HepG2 (cell line): ENCODE measurements around the gene CGNL1. TPM values are rescaled to one million over a fixed set of nuclear protein-coding genes. Genes with fewer than 3 reads are reported as not detected.
A peak's percentile ranks its signal among the peaks of the same experiment; 100 is the strongest.

Source experiments
- ATAD3A ChIP-seq: sonication (generic); formaldehyde crosslinking; IDR thresholded peaks from 2 replicates; pipeline ENCODE4 v1.4.0; 2020; ENCODE audit warnings: missing genetic modification reagents
- BRD4 ChIP-seq: sonication (generic); formaldehyde crosslinking; IDR thresholded peaks from 2 replicates; pipeline ENCODE4 v1.4.0; 2020; ENCODE audit warnings: missing genetic modification reagents
- EHMT2 ChIP-seq: fragments of 200-600 bp; sonication (generic); IDR thresholded peaks from 2 replicates; pipeline ENCODE4 v1.7.0; 2017; ENCODE audit warnings: antibody characterized with exemption, low read depth, low read length, borderline replicate concordance
- ERF ChIP-seq: IDR thresholded peaks from 2 replicates; pipeline ENCODE4 v1.6.1; 2018; ENCODE audit warnings: missing biosample characterization, missing genetic modification reagents
- GFI1 ChIP-seq: sonication (generic); formaldehyde crosslinking; IDR thresholded peaks from 2 replicates; pipeline ENCODE4 v1.5.0; 2020; ENCODE audit warnings: missing genetic modification reagents, mild to moderate bottlenecking, borderline replicate concordance
- HDAC2 ChIP-seq: sonication (generic); formaldehyde crosslinking; IDR thresholded peaks from 2 replicates; pipeline ENCODE4 v1.4.0; 2020; ENCODE audit warnings: missing genetic modification reagents
- HDAC6 ChIP-seq: fragments of 200-600 bp; sonication (generic); IDR thresholded peaks from 2 replicates; pipeline ENCODE4 v1.7.0; 2017; ENCODE audit warnings: mild to moderate bottlenecking, antibody characterized with exemption, low read length, low read depth
- HIVEP1 ChIP-seq: sonication (generic); formaldehyde crosslinking; IDR thresholded peaks from 2 replicates; pipeline ENCODE4 v1.4.0; 2020; ENCODE audit warnings: mild to moderate bottlenecking, missing genetic modification reagents
- JUNB ChIP-seq: sonication (generic); formaldehyde crosslinking; IDR thresholded peaks from 2 replicates; pipeline ENCODE4 v1.8.0; 2022; ENCODE audit warnings: missing genetic modification reagents, mild to moderate bottlenecking, borderline replicate concordance
- NFYB ChIP-seq: sonication (generic); formaldehyde crosslinking; IDR thresholded peaks from 2 replicates; pipeline ENCODE4 v1.4.0; 2020; ENCODE audit warnings: missing genetic modification reagents
- RXRA ChIP-seq: sonication (generic); formaldehyde crosslinking; IDR thresholded peaks from 2 replicates; pipeline ENCODE4 v1.5.1; 2020; ENCODE audit warnings: missing genetic modification reagents
- TBX2 ChIP-seq: sonication (generic); formaldehyde crosslinking; IDR thresholded peaks from 2 replicates; pipeline ENCODE4 v1.5.0; 2020; ENCODE audit warnings: missing genetic modification reagents, mild to moderate bottlenecking, borderline replicate concordance
- TOPORS ChIP-seq: sonication (generic); formaldehyde crosslinking; IDR thresholded peaks from 2 replicates; pipeline ENCODE4 v1.8.0; 2023; ENCODE audit warnings: mild to moderate bottlenecking, missing genetic modification reagents
- ZFP90 ChIP-seq: sonication (generic); formaldehyde crosslinking; IDR thresholded peaks from 2 replicates; pipeline ENCODE4 v1.8.0; 2022; ENCODE audit warnings: missing genetic modification reagents, mild to moderate bottlenecking, inconsistent platforms, borderline replicate concordance
- ZNF331 ChIP-seq: sonication (generic); formaldehyde crosslinking; IDR thresholded peaks from 2 replicates; pipeline ENCODE4 v1.4.0; 2020; ENCODE audit warnings: missing genetic modification reagents
- ZNF605 ChIP-seq: sonication (generic); formaldehyde crosslinking; IDR thresholded peaks from 2 replicates; pipeline ENCODE4 v1.8.0; 2022; ENCODE audit warnings: mild to moderate bottlenecking, missing genetic modification reagents
- ZNF607 ChIP-seq: sonication (generic); formaldehyde crosslinking; IDR thresholded peaks from 2 replicates; pipeline ENCODE4 v1.5.1; 2020; ENCODE audit warnings: missing genetic modification reagents, mild to moderate bottlenecking, borderline replicate concordance
- polyA plus RNA-seq, 8 experiments: library from polyadenylated mRNA; depleted of rRNA in 3 of 8; stranded (reverse) in 7 of 8; unstranded in 1 of 8; fragments of >200 nt; fragmentation: Illumina TruSeq in 4 of 8; extraction: Trizol in 4 of 8; gene quantifications; 2 replicates each; pipeline versions ENCODE4 v1.2.1 to v1.2.3, GENCODE V29; 2011 to 2016; ENCODE audit warnings: low read depth in 4 of 8, missing spikeins in 1 of 8, mixed read lengths in 1 of 8; ENCODE audit not compliant: insufficient read depth in 1 of 8
- total RNA-seq, 5 experiments: library from RNA; depleted of rRNA; stranded (reverse); fragments of >200 nt; fragmentation: Illumina TruSeq; extraction: Trizol; gene quantifications; 2 replicates each; pipeline ENCODE4 v1.2.3, GENCODE V29; 2016; ENCODE audit warnings: low read depth in 1 of 5
- TF ChIP-seq, protein P1 (sequence below): sonication (generic); formaldehyde crosslinking; conservative IDR thresholded peaks from 2 replicates; pipeline ENCODE4 v1.8.0; 2022; ENCODE audit warnings: mild to moderate bottlenecking, moderate library complexity, missing genetic modification reagents
- TF ChIP-seq, protein P2 (sequence below): sonication (generic); formaldehyde crosslinking; IDR thresholded peaks from 2 replicates; pipeline ENCODE4 v1.5.0; 2020; ENCODE audit warnings: mild to moderate bottlenecking, low read depth, missing genetic modification reagents, borderline replicate concordance
- TF ChIP-seq, protein P3 (sequence below): sonication (generic); formaldehyde crosslinking; IDR thresholded peaks from 2 replicates; pipeline ENCODE4 v1.4.0; 2020; ENCODE audit warnings: low read depth, missing genetic modification reagents
- TF ChIP-seq, protein P4 (sequence below): sonication (generic); formaldehyde crosslinking; IDR thresholded peaks from 2 replicates; pipeline ENCODE4 v1.4.0; 2020; ENCODE audit warnings: missing genetic modification reagents, borderline replicate concordance

Gene CGNL1
- total and polyA plus RNA-seq, 2 of the 13 experiments (the other 11 are each of a cell fraction or from before 2014, with no cell fraction given): 5.6 to 15.6 TPM

DNA sequence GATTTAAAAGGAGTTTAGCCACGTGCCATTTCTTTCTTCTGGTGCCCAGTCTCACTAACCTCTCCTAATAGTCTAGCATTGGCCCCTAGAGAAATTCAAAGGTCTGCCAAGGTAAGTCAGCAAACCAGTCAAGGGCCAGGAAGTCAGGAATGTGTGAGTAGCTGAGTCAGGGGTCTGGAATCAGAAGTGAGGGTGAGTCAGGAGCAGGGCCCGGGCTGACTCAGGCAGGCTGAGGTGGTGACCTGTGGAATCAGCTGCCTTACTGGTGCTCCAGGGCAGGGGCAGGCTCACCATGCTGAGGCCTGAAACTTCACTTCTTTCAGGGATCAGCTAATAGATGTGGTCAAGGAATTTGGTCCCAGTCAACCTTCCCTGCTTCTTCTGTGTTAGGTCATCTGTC lies 109.6 kb downstream of the CGNL1 start (continued):
- no peak for TF ChIP-seq ZFP90
- no peak for TF ChIP-seq EHMT2
- no peak for TF ChIP-seq BRD4 (CRISPR knock-in tag)
- no peak for TF ChIP-seq HIVEP1 (CRISPR knock-in tag)
- TF ChIP-seq, protein P1, sequence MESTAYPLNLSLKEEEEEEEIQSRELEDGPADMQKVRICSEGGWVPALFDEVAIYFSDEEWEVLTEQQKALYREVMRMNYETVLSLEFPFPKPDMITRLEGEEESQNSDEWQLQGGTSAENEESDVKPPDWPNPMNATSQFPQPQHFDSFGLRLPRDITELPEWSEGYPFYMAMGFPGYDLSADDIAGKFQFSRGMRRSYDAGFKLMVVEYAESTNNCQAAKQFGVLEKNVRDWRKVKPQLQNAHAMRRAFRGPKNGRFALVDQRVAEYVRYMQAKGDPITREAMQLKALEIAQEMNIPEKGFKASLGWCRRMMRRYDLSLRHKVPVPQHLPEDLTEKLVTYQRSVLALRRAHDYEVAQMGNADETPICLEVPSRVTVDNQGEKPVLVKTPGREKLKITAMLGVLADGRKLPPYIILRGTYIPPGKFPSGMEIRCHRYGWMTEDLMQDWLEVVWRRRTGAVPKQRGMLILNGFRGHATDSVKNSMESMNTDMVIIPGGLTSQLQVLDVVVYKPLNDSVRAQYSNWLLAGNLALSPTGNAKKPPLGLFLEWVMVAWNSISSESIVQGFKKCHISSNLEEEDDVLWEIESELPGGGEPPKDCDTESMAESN (CRISPR knock-in tag): no peak
- no peak for TF ChIP-seq HDAC6
- TF ChIP-seq, protein P2, sequence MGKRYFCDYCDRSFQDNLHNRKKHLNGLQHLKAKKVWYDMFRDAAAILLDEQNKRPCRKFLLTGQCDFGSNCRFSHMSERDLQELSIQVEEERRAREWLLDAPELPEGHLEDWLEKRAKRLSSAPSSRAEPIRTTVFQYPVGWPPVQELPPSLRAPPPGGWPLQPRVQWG (CRISPR knock-in tag): no peak
- TF ChIP-seq ERF: no peak
- no peak for TF ChIP-seq NFYB (CRISPR knock-in tag)
- TF ChIP-seq, protein P3, sequence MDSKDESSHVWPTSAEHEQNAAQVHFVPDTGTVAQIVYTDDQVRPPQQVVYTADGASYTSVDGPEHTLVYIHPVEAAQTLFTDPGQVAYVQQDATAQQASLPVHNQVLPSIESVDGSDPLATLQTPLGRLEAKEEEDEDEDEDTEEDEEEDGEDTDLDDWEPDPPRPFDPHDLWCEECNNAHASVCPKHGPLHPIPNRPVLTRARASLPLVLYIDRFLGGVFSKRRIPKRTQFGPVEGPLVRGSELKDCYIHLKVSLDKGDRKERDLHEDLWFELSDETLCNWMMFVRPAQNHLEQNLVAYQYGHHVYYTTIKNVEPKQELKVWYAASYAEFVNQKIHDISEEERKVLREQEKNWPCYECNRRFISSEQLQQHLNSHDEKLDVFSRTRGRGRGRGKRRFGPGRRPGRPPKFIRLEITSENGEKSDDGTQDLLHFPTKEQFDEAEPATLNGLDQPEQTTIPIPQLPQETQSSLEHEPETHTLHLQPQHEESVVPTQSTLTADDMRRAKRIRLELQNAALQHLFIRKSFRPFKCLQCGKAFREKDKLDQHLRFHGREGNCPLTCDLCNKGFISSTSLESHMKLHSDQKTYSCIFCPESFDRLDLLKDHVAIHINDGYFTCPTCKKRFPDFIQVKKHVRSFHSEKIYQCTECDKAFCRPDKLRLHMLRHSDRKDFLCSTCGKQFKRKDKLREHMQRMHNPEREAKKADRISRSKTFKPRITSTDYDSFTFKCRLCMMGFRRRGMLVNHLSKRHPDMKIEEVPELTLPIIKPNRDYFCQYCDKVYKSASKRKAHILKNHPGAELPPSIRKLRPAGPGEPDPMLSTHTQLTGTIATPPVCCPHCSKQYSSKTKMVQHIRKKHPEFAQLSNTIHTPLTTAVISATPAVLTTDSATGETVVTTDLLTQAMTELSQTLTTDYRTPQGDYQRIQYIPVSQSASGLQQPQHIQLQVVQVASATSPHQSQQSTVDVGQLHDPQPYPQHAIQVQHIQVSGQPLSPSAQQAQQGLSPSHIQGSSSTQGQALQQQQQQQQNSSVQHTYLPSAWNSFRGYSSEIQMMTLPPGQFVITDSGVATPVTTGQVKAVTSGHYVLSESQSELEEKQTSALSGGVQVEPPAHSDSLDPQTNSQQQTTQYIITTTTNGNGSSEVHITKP (CRISPR knock-in tag): no peak
- no peak for TF ChIP-seq HDAC2 (CRISPR knock-in tag)
- peak; percentile 72; the same call in 1 of the 2 replicates for TF ChIP-seq JUNB
- no peak for TF ChIP-seq ATAD3A
- 0 out of 2 replicates have a peak, but pooled peaks have one; percentile 22 for TF ChIP-seq ZNF605
- TF ChIP-seq ZNF331 (CRISPR knock-in tag): no peak
- TF ChIP-seq ZNF607: no peak
- TF ChIP-seq TBX2 (CRISPR knock-in tag): 0 out of 2 replicates have a peak, but pooled peaks have one; percentile 12
- TF ChIP-seq GFI1 (CRISPR knock-in tag): no peak
- peak; percentile 24; the same call in 1 of the 2 replicates for TF ChIP-seq RXRA (CRISPR knock-in tag)
- no peak for TF ChIP-seq TOPORS (CRISPR knock-in tag)
- TF ChIP-seq, protein P4, sequence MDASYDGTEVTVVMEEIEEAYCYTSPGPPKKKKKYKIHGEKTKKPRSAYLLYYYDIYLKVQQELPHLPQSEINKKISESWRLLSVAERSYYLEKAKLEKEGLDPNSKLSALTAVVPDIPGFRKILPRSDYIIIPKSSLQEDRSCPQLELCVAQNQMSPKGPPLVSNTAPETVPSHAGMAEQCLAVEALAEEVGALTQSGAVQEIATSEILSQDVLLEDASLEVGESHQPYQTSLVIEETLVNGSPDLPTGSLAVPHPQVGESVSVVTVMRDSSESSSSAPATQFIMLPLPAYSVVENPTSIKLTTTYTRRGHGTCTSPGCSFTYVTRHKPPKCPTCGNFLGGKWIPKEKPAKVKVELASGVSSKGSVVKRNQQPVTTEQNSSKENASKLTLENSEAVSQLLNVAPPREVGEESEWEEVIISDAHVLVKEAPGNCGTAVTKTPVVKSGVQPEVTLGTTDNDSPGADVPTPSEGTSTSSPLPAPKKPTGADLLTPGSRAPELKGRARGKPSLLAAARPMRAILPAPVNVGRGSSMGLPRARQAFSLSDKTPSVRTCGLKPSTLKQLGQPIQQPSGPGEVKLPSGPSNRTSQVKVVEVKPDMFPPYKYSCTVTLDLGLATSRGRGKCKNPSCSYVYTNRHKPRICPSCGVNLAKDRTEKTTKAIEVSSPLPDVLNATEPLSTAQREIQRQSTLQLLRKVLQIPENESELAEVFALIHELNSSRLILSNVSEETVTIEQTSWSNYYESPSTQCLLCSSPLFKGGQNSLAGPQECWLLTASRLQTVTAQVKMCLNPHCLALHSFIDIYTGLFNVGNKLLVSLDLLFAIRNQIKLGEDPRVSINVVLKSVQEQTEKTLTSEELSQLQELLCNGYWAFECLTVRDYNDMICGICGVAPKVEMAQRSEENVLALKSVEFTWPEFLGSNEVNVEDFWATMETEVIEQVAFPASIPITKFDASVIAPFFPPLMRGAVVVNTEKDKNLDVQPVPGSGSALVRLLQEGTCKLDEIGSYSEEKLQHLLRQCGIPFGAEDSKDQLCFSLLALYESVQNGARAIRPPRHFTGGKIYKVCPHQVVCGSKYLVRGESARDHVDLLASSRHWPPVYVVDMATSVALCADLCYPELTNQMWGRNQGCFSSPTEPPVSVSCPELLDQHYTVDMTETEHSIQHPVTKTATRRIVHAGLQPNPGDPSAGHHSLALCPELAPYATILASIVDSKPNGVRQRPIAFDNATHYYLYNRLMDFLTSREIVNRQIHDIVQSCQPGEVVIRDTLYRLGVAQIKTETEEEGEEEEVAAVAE (CRISPR knock-in tag): no peak
